OCI-M2 (cell line): ENCODE results near the gene EEF2.
"Not testable (repeated sequence)": the region's sequence is repeated elsewhere in the genome, so short reads cannot be mapped to it uniquely, and the experiment has no call there.

Experiments used
- DNase-seq: peaks from one replicate; lab custom pipeline; 2025; ENCODE audit not compliant: unreplicated experiment; lab: John Stamatoyannopoulos, UW

Gene EEF2

DNA sequence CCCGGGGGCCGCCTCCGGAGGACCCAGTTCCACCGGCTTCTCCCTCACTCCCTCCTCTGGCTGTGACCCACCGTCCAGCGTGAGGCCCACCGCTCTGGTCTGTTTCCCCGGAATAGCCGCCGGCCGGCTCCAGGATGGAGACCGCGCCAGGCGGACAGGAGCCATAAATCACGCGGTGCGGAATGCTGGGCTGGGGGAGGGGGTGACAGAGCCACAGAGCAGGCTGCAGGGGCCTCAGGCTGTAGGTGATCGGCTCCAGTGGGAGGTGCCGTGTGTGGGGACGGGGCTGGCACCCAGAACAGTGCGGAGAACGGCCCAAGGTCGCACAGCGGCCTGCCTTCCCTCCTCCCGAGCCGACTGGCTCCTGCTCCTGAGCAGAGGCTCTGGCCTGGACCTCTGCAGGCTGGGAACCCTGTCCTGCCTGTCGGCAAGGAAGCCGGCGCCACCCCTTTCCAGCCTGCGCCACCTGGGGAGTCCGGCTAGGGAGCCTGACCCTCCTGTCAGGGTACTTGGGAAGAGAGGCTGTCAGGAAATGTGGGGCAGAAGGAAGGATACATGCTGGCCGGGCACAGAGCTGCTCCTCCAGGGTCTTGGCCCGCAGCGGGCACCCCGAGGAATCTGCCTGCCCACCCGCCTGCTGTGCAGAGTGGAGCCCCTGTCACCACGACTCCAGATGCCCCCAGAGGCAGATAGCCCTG is 30.6 kb upstream of the EEF2 start:
- no peak for DNase-seq

DNA sequence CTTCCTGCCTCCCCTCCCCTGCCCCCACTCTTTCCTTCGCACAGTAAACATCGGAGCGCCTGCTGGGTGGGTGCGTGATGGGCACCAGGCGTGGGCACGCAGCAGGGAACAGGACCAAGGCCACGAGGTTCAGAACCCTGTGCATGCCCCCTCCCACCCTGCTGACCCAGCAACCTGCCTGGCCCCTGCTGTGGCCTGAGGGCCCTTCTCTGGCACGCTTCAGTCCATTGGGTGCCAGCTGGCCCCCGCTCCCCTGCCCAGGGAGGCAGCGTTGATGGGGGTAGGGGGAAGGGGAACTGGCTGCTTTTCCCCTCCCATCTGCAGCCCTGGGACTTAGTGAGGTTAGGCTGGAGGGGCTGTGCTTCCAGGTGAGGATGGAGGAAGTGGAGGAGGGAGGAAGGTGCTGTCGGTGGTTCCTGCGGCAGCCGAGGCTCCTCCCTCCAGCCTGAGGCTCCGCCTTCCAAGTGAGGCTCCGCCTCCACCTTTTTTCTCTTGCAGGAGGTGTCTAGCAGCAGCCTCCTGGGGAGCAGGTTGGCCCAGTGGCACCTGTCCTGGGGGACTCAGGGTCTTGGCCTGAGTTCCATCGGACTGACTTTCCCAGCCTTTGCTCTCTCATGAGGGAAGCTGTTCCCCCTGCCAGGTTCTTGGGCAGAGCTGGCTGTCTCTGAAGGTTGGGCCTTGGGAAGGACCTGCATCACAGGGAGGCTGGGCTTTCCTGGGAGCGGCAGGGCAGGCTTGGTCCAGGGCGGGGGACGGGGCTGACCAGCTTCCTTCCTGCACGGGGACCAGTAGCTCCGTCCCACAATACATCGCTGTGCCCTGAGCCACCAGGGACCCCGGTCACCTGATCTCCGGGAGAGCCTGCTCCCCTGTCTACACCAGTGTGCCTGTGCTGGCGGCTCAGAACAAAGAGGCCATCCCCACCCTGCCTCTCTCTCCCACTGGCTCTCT is 29.6 kb upstream of the EEF2 start:
- DNase-seq, result no peak

DNA sequence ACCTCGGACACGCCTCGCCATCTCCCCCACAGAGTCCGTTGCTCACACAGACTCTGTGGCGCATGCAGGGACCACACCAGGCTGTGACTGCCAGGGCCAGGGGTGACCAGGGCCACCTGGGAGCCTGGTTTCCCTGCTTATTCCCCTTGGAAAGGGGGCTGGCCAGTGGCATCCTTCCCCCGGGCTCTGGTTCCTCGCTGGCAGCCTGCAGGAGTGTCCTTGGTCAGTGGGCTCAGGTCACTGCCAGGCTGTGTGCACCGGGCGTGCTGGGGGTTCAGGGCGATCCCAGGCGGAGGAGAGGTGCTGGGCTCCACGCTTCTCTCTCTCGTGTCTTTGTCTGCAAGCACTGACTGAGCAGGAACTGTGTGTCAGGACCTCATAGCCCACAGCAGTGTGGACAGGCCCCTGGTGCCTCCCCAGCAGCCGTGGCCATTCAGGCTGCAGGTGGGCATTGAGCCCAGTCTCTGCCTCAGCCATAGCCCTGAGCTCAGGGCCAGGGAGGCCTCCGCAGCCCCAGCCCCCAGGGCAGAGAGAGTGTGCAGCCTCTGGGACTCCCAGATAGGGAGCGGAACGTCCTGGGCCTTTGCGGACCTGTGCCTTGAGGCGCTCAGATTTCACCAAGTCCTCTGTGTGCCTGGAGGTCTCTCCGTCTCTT is 28.8 kb upstream of the EEF2 start:
- no peak for DNase-seq

DNA sequence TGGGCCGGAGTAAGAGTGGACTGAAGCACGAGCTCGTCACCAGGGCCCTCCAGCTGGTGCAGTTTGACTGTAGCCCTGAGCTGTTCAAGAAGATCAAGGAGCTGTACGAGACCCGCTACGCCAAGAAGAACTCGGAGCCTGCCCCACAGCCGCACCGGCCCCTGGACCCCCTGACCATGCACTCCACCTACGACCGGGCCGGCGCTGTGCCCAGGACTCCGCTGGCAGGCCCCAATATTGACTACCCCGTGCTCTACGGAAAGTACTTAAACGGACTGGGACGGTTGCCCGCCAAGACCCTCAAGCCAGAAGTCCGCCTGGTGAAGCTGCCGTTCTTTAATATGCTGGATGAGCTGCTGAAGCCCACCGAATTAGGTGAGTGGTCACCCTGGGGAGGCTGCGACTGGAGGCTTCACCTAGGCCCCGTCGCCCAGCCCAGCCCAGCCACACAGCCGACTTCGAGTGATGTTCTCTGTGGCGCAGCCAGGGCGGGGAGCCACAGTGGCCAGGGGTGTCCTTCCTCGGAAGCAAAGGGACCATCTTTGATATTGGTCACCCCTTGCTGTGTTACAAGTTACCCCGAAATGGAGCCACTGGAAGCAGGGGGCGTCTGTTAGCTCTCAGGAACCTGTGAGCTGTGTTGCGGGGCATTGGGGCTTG is 27.8 kb upstream of the EEF2 start:
- DNase-seq, result no peak

DNA sequence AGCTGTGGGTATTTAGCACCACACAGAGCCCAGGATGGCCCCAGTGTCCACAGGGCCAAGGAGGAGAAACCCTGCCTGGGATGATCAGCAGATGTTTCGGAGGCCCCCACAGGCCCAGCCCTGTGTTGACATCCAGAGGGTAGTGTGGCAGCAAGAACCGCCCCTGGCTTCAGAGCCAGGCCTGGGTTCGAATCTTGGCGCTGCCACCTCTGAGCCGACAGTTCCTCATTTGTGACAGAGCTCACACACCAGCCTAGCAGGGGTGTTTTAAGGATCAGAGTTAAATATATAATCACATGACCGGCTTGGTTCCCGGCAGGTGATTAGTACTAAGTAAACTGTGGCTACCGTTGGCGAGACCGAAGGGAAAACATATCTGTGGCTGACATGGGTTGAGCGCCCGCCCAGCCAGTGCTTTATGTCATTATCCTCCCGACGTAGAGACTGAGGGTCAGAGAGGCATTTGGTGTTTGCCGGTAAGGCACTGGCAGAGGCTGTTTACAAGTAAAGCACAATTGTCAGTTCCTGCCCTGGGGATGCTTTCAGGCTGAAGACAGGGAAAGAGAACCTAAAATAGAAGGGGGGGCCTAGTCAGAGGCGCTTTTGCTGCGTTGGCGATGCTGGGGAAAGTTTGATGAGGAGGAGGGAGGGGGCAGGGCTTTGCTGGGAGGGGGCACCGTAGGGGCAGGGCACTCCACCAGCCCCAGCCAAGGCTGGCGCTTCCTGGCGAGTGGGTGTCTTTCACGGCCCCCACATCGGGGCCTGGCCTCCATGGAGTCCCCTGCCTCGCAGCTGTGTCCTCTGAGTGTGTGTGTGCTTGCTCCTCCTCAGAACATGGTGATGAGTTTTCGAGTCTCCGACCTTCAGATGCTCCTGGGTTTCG is 27.1 kb upstream of the EEF2 start:
- DNase-seq, result no peak

DNA sequence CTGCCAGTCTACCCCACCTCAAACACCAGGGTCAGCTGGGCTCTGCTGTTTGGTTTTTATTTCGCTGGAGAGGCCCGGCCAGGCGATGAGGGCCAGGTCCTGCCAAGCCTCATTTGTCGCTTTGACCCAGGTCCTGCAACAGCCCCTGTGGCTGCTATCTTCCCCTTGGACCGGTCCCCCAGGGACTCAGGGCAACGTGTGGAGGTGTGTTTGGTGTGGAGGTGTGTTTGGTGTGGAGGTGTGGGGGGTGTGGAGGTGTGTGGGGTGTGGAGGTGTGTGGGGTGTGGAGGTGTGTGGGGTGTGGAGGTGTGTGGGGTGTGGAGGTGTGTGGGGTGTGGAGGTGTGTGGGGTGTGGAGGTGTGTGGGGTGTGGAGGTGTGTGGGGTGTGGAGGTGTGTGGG is 26.2 kb upstream of the EEF2 start:
- not testable (repeated sequence) for DNase-seq

DNA sequence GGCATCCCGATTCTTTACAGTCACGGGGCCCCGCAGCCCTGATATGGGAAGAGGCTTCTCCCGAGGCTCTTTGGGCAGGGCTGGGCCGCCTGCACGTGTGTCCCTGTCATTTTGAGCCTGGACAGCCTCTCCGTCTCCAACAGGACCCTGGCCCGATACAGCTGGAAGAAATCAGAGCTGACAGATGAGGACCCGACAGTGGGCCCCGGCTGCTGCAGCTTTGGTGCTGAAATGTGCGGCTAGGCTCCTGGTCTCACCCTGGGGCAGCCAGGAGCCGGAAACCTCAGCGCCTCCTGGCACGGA is 25.5 kb upstream of the EEF2 start:
- DNase-seq, result no peak

DNA sequence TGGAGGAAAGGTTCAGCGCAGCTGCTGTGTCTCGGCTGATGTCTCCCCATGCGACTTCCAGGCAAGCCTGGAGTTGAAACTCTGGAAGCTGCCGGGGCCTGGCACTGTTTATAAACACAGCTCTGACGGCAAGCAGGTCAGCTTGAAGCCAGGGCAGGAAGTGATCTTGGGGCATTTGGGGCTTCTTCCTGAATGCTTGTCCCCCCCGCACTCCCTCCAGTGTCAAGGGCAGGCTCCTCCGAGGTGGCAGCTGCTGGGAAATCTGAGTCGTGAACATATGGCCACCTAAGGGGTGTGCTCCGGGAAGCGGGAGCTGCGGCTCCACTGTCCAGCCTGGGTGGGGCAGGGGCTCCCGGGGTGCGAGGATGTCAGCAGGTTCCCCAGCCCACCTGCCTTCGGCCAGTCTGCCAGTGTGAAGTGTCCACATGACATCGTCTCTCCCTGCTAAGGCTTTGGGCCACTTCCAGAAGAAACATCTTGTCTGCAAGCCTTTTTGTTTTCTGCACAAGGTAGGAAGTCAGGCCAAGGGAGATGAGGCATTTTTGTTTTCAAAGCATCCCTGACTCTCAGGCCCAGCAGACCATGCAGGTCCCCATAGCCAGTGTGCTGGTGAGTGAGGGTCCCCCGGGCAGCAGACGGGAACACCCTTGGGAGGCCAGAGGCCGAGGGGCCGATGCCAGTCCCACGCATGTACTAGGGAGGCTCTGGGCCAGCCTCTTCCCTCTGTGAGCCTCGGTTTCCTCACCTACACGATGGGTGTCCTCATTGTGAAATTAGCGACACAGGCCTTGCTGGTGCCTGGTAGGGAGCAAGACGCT is 24.9 kb upstream of the EEF2 start:
- no peak for DNase-seq

DNA sequence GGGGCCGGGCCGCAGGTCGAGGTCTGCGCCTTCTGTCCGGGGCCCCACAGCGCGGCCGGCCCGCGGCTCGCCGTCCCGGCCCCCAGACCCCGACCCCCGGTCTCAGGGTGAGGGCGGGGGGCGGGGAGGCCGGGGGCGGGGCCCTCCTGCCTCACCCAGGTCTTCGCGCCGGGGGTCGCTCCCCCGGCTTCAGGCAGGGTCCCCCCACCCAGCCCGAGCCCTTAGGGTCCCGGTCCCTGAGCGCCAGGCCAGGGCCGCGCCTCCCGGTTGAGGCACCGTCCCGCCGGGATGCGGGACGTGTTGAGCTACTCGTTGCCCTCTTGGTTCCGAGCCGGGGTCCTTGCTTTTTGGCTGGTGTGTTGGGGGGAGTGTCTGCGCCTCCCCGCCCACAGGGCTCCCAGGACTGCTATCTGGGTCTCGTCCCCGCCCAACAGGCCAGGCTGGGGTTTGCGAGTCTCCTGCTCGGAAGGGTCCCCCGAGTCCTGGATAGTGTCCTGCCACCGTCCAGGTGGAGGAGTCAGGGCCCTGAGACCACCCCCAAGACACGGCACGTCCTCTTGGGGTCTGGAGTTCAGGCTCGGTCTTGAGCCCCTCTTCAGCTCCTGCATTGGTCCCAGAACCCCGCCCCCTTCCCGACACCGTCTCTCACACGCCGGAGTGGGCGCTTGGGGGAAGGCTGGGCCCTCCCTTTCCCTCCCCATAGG is 22.7 kb upstream of the EEF2 start:
- no peak for DNase-seq

DNA sequence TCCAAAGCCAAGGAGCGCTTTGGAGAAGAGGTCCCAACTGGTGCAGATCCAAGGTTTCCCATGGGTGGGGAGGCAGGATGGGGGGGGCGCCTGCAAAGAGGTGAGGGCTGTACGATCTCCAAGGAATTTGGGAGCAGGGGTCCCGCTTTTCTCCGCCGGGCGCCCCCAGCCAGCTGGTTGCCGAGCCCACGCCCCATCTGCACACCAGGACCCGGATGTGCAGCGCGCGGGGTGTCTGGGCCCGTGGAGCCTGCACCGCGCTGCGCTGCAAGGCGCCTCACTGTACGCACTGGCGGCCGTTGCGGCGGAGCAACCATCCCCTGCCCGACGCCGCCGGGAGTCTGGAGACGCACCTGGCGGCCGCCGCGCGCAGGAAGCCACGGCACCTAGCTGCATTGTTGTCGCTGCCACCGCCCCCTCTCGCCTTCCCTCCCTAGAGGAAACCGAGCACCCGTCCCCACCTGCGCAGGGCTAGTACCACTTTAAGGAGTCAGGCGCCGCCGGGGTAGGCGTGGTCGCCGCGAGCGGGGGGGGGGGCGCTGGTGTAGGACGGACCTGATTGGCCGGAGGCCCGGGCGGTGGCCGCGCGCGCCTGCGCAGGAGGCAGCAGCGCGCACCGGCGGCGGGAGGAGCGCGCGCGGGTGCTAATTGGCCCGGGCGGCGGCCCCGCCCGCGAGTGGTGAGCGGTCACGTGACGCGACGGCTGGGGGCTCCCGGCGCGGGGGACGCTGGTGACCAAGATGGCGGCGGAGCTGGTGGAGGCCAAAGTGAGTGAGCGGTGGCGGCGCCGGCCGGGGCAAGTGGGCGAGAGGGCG is 22.0 kb upstream of the EEF2 start, which contains the start of gene PIAS4:
Gene PIAS4 (plus strand): TSS at position 716 of the 815 bp plus-strand sequence. CDS start 25 bp downstream, at position 741.
- DNase-seq, result peak; percentile 26

DNA sequence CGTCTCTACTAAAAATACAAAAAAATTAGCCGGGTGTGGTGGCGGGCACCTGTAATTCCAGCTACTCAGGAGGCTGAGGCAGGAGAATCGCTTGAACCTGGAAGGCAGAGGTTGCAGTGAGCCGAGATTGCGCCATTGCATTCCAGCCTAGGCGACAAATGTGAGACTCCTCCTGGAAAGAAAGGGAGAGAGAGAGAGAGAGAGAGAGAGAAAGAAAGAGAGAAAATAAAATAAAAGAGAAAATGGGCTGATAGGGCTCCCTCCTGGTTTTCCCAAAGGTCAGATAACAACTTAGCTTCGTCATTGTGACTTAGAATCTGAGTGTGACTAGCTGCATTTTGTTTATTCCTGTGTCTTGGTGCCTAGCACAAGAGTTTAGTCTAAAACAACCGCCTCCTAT is 20.2 kb upstream of the EEF2 start:
- not testable (repeated sequence) for DNase-seq

DNA sequence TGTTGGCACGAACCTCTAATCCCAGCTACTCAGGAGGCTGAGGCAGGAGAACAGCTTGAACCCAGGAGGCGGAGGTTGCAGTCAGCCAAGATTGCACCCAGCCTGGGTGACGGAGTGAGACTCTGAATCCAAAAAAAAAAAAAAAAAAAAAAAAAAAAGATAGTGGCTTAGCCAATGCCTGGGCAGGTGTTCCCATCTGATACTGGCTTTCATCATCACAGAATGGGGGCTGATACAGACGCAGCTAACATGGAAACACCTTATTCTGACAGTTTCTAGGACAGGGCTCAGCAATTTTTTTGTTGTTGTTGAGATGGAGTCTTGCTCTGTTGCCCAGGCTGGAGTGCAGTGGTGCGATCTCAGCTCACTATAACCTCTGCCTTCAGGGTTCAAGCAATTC is 15.5 kb upstream of the EEF2 start:
- not testable (repeated sequence) for DNase-seq

DNA sequence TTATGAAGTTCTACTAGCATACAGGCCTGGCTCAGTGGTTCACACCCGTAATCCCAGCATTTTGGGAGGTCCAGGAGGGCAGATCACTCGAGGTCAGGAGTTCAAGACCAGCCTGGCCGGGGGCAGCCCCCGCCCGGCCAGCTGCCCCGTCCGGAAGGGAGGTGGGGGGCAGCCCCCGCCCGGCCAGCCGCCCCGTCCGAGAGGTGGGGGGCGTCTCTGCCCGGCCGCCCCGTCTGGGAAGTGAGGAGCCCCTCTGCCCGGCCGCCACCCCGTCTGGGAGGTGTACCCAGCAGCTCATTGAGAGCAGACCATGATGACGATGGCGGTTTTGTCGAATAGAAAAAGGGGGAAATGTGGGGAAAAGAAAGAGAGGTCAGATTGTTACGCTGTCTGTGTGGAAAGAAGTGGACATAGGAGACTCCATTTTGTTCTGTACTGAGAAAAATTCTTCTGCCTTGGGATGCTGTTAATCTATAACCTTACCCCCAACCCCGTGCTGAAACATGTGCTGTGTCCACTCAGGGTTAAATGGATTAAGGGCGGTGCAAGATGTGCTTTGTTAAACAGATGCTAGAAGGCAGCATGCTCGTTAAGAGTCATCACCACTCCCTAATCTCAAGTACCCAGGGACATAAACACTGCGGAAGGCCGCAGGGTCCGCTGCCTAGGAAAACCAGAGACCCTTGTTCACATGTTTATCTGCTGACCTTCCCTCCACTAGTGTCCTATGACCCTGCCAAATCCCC is 13.6 kb upstream of the EEF2 start:
- DNase-seq, result not testable (repeated sequence)

DNA sequence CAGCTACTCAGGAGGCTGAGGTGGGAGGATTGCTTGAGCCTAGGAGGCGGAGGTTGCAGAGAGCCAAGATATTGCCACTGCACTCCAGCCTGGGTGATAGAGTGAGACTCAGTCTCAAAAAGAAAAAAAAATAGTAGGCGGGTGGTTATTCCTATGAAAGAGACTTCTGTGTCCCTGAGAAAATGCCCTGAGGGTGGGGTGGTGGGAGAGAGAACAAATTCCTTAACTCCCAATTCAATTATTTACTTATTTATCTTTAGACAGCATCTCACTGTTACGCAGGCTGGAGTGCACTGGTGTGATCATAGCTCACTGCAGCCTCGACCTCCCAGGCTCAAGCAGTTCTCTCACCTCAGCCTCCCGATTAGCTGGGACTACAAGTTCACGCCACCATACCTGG is 10.3 kb upstream of the EEF2 start:
- no peak for DNase-seq

DNA sequence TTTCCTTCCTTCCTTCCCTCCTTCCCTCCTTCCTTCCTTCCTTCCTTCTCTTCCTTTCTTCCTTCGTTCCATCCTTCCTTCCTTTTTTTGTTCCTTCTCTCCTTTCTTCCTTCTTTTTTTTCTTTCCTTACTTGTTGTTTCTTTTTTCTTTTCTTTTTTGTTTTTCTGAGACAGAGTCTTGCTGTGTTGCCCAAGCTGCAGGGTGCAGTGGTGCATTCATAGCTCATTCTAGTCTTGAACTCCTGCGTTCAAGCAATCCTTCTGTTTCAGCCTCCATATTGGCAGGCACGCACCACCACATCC is 5.5 kb upstream of the EEF2 start:
- DNase-seq, result no peak

DNA sequence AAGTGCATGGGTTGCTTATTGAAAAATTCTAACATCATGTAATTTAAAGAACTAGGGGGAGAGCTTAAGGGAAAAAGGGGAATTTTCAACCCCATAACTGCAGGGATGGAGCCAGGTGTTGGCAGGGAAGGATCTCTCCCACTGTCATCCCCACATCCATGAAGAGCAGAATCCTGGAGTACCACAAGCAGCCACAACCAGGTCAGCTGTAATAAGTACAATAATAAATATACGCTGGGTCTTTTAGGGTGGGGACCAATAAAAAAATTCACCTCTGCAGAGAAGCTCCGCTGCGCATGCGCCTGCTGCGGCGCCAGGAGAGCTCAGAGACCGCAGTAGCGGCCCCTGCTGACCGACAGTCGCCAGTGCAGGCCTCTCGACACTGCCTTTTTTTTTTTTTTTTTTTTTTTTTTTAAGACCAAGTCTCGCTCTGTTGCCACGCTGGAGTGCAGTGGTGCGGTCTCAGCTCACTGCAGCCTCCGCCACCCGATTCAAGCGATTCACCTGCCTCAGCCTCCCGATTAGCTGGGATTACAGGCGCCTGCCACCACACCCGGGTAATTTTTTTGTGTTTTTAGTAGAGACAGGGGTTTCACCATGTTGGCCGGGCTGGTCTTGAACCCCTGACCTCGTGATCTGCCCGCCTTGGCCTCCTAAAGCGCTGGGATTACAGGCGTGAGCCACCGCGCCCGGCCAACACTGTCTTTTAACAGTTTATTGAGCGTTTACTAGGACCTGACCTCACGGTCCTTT is 2.5 kb upstream of the EEF2 start:
- DNase-seq, result peak; percentile 46
